ENCODE measurements around the gene GTF2F1. TPM values are rescaled to one million over a fixed set of nuclear protein-coding genes. Genes with fewer than 3 reads are reported as not detected.
A peak's percentile ranks its signal among the peaks of the same experiment; 100 is the strongest.

The GTF2F1 gene
- total RNA-seq, 4 donors from 2014 or later = 44.7 to 62.8 (median 51.4) TPM

DNA sequence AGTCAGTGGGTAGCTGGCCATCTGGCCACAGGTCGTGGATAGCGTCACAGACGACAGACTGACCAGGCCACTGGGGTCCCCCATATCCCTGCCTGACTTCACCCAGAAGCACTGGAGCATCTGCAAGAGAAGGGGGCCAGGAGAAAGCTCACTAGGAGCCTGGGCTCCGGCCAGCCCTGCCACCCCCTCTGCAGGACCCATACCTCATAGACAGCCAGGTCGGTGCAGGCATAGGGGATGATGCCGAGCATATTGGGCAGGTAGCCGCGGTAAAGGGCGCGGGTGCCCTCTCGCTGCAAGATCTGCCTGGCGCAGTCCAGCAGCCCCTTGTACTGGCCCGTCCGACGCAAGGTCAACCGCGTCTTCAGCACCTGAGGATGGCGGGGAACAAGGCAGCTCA, 34.2 kb upstream of the GTF2F1 start:
- no peak overlapping the region for H3K27ac ChIP-seq
- no peaks in the 10 kb centered on the region for H3K9me3 ChIP-seq
- peaks cover 0 to 27% (median 12%) of the 10 kb centered on the region in 3 donors for H3K4me1 ChIP-seq
- no peak overlapping the region for H3K4me3 ChIP-seq
- H3K27me3 ChIP-seq = no peaks in the 10 kb centered on the region
- TF ChIP-seq EP300 (IDR thresholded peaks at IDR 0.05) = no peak
- no peak for TF ChIP-seq POLR2A (IDR thresholded peaks at IDR 0.05)
- TF ChIP-seq, protein P1, sequence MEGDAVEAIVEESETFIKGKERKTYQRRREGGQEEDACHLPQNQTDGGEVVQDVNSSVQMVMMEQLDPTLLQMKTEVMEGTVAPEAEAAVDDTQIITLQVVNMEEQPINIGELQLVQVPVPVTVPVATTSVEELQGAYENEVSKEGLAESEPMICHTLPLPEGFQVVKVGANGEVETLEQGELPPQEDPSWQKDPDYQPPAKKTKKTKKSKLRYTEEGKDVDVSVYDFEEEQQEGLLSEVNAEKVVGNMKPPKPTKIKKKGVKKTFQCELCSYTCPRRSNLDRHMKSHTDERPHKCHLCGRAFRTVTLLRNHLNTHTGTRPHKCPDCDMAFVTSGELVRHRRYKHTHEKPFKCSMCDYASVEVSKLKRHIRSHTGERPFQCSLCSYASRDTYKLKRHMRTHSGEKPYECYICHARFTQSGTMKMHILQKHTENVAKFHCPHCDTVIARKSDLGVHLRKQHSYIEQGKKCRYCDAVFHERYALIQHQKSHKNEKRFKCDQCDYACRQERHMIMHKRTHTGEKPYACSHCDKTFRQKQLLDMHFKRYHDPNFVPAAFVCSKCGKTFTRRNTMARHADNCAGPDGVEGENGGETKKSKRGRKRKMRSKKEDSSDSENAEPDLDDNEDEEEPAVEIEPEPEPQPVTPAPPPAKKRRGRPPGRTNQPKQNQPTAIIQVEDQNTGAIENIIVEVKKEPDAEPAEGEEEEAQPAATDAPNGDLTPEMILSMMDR (IDR thresholded peaks at IDR 0.05) = no peak
- no peak for TF ChIP-seq POLR2AphosphoS5 (IDR thresholded peaks at IDR 0.05)
- 95% methylated on average over 4 of the region's 18 CpGs; no CpG with 5 or more reads in 1 of the 2 donors for WGBS, 2 donors (ENCODE audit: low coverage in 1 of 2)
- H3K36me3 ChIP-seq = peaks cover 0 to under 1% of the 10 kb centered on the region in 2 donors
- no peak for ATAC-seq

DNA sequence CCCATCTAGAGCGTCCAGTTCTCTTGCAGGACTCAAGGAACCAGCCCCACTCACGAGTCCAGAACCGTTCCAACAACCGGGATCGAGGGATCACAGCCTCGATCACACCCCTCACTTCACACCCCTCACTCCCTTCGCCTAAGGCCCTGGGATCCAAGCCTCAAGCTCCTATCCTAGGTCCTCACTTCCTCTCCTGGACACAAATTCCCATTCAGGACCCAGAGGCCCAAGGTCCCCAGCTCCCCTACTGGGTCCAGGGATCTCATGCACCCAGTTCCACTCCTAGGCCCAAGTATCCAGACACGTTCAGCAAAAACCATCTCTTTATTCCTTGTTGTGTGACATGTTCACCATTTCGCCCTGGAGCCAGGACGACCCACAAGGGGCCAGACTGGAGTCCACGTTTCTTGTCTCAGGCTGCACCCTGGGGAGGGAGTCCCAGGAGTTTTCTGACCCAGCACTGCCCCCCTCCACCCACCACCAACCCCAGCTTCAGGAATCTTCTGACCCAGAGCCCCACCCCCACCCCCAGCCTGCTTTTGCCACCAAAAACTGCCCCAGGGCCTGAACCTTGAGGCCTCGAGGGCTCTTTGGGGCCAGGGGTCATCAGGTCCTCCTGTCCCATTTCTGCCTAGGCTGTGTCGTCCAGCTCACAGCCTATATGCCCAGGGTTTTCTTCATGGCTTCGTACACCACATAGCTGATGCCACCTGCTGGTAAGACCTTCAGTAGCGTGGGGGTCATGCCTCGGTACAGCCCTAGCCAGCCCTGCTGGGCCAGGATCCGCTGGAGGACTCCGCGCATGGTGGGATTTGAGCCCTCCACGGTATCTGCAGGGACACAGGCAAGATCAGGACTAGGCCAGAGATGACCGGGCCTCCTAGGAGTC, 33.0 kb upstream of the GTF2F1 start:
- 93 to 96% methylated on average over 8 to 9 of the region's 21 CpGs for WGBS, 2 donors (ENCODE audit: low coverage in 1 of 2)
- Histone ChIP-seq H3K27ac (peak overlapping the region; percentile 41 to 90 (median 86)), H3K27me3 (no peaks in the 10 kb centered on the region), H3K4me3 (peak overlapping the region in 1 of 2 donors; percentile 28), H3K9me3 (no peaks in the 10 kb centered on the region), H3K36me3 (peaks cover 0 to 13% of the 10 kb centered on the region in 2 donors), H3K4me1 (peaks cover 0 to 38% (median 18%) of the 10 kb centered on the region in 3 donors)
- no peak for ATAC-seq
- TF ChIP-seq, protein P1 (IDR thresholded peaks at IDR 0.05) = no peak
- TF ChIP-seq POLR2A (IDR thresholded peaks at IDR 0.05) (no peak), EP300 (IDR thresholded peaks at IDR 0.05) (no peak), POLR2AphosphoS5 (IDR thresholded peaks at IDR 0.05) (no peak)

DNA sequence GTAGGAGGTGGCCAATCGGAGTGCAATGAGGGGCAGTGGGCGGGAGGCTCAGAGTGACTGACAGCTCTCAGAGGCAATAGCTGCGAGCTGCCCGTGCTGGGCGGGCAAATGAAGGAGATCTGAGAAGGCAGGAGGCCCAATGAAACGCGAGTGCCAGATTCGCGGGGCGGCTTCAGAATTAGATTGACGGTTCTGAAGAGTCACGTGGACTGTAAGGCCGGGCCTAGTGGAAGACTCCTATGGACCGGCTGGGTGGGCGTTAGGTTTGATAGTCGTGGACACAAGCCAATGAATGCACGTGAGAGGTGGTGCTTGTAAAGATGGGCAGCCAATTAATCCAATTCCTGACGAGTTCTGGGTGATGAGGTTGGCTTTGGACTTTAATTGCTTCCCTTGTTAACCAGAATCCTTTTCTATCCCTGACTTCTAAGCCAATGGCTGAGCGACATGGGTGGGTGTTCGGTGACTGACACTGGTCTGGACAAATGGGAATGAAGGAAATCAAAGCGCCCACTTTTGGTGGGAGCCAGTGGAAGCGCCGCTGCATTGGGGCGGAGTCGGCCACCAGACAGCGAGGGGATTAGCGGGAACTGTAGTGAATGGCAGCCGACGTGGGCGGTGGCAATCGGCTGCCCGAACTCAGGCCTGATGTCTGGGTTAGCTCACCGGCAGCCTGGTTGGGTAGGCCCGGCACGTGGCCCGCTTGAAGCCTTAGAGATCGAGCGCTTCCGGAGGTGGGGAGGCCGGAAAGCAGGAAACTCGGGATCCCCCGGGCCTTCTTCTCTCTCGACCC, 32.2 kb upstream of the GTF2F1 start:
- peaks cover 0 to 46% (median 18%) of the 10 kb centered on the region in 3 donors for H3K4me1 ChIP-seq
- peak overlapping the region in 1 of 2 donors; percentile 88 for H3K4me3 ChIP-seq
- no peaks in the 10 kb centered on the region for H3K27me3 ChIP-seq
- peak; percentile 95 for ATAC-seq
- peaks cover 0 to 21% of the 10 kb centered on the region in 2 donors for H3K36me3 ChIP-seq
- TF ChIP-seq POLR2AphosphoS5 (IDR thresholded peaks at IDR 0.05) (peak; percentile 64), POLR2A (IDR thresholded peaks at IDR 0.05) (no peak), EP300 (IDR thresholded peaks at IDR 0.05) (no peak)
- TF ChIP-seq, protein P1 (IDR thresholded peaks at IDR 0.05) = no peak
- peak overlapping the region; percentile 41 to 90 (median 86) for H3K27ac ChIP-seq
- no peaks in the 10 kb centered on the region for H3K9me3 ChIP-seq
- 8 to 16% methylated on average over 11 to 12 of the region's 43 CpGs for WGBS, 2 donors (ENCODE audit: low coverage in 1 of 2)

DNA sequence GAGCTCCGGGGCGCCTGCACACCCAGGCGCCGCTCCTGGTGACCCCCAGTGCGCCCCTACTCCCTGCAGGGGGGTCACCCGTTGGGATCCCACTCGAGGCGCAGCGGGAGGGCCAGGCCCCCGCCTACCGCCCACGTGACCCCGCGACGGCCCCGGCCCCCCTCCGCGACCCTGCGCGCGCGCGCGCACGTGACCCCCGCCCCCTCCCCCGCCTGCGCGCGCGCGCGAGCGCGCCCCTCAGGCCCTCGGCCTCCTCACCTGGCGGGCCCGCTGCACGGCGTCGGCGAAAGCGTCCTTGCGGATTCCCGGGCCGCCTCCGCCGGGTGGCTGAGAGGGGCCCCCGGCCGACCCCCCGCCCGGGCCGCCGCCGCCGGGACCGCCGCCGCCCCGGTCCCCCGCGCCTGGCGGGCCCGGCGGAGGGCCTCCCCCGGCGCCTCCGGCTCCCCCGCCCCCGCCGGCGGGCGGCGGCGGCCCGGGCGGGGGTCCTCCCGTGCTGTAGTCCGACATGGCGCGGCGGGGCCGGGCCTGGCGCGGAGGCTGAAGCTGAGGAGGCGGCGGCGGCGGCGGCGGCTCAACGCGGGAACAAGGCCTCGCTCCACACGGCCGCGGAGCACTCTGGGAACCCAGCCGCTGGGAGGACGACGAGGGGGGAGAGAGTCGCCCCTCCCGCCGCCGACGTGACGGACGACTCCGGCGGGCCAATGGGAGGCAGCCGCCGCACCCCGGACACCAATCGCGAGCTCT, 31.4 kb upstream of the GTF2F1 start, which contains the start of gene KHSRP:
Gene KHSRP, minus strand, starts transcription at position 617 of the 744 bp plus-strand sequence. Its CDS starts 110 bp downstream, at position 507.
- H3K27ac ChIP-seq = peak within 1 kb of the TSS; percentile 41 to 90 (median 86)
- no peak for TF ChIP-seq EP300 (IDR thresholded peaks at IDR 0.05)
- TF ChIP-seq, protein P1 (IDR thresholded peaks at IDR 0.05) = no peak
- TF ChIP-seq POLR2AphosphoS5 (IDR thresholded peaks at IDR 0.05) = peak; percentile 86
- peak; percentile 76 to 80 for TF ChIP-seq POLR2A (IDR thresholded peaks at IDR 0.05)
- WGBS, 2 donors (ENCODE audit: low coverage in 1 of 2) = 0% methylated on average over 9 of the region's 114 CpGs; no CpG with 5 or more reads in 1 of the 2 donors
- H3K36me3 ChIP-seq = peaks cover 0 to 29% of the 10 kb centered on the region in 2 donors
- ATAC-seq = no peak
- H3K27me3 ChIP-seq = no peaks in the 10 kb centered on the region
- H3K9me3 ChIP-seq = no peaks in the 10 kb centered on the region
- peaks cover 0 to 54% (median 18%) of the 10 kb centered on the region in 3 donors for H3K4me1 ChIP-seq
- peak within 1 kb of the TSS; percentile 71 to 88 for H3K4me3 ChIP-seq

All from gastroesophageal sphincter (tissue), 4 donors.